HG03354 (cell line): ENCODE results near the gene MOXD1.

Experiments
- ATAC-seq: cut with Tn5 transposase; IDR thresholded peaks from one replicate; pipeline ENCODE4 v1.9.1; 2021; ENCODE audit warnings: mild to moderate bottlenecking; ENCODE audit not compliant: unreplicated experiment, poor library complexity, severe bottlenecking

Gene MOXD1

GRCh38 chr6:132252113-132252512 is 149.2 kb downstream of the MOXD1 start:
- ATAC-seq = no peak

GRCh38 chr6:132251711-132252110 is 149.6 kb downstream of the MOXD1 start:
- ATAC-seq = no peak

- ATAC-seq = no peak
These were observed 153.7 kb downstream of the MOXD1 start for GRCh38 chr6:132247381-132248159.

GRCh38 chr6:132246632-132247270 is 154.5 kb downstream of the MOXD1 start:
- no peak for ATAC-seq

GRCh38 chr6:132246120-132246617 is 155.1 kb downstream of the MOXD1 start:
- ATAC-seq = no peak
